ENCODE results near the gene FIBP.
A peak's percentile ranks its signal among the peaks of the same experiment; 100 is the strongest.

Gene FIBP

GRCh38 chr11:65870706-65871681 is 17.3 kb downstream of the FIBP start:
- DNase-seq (ENCODE audit: low spot score): no peak

DNA sequence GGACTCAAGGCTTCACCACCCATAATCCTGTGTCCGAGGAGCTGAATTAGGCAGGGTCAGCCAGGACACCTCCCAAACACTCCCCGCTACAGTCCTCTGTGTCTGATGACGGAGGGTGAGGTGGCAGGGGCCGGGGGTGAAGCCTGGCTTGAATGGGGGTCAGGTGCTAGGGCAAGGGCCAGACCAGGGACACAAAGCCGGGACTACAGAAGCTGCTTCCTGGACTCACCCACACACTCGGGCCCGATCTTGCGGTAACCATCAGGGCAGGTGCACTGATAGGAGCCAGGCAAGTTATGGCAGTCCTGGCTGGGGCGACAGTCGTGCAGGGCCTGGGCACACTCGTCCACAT is 18.0 kb downstream of the FIBP start:
- no peak for DNase-seq (ENCODE audit: low spot score)

GRCh38 chr11:65869643-65870306 is 18.5 kb downstream of the FIBP start:
- no peak for DNase-seq (ENCODE audit: low spot score)

DNA sequence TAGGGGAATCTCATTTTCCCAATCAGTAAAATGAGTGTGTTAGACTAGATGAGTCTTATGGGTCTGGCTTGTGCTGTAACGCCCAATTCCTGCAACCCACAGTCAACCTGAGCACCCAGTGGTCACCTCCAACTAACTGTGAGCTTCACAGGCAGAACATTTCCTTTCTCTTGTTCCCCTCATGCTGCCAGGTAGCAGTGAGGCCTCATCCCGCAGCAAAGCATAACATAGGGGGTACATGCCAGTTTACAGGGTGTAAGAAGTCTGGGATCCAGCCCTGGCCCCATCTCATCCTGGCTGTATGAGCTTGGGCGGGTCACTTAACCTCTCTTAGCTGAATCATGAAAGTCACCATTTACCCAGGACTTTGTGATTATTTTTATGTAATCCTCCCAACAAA is 19.4 kb downstream of the FIBP start:
- no peak for DNase-seq (ENCODE audit: low spot score)

DNA sequence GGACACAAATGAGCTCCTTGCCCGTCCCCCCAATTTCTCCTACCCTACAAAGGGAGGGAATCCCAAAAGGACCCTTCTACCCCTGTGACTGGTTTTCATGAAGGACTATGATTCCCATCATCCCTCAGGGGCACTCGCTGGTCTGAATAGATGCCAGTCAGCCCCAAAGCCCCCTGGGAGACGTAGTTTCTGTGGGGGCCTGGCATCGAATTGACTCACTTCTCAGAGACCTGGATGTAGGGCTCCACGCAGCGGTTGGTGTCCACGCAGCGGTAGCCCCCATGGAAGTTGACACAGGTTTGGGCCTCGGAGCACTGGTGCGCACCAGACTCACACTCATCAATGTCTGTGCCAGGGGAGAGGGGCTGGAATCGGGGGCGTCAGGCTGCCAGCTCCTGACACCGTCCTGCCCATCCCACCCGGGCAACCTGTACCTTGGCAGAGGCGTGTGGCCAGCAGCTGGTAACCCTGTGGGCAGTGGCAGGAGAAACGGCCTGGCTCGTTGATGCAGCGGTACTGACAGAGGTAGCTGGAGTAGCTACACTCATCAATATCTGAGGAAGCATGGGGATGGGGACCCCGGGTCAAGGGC is 20.1 kb downstream of the FIBP start:
- peak; percentile 63 for DNase-seq (ENCODE audit: low spot score)

- peak; percentile 60 for DNase-seq (ENCODE audit: low spot score)
These were observed 20.8 kb downstream of the FIBP start for GRCh38 chr11:65867284-65868071.

DNA sequence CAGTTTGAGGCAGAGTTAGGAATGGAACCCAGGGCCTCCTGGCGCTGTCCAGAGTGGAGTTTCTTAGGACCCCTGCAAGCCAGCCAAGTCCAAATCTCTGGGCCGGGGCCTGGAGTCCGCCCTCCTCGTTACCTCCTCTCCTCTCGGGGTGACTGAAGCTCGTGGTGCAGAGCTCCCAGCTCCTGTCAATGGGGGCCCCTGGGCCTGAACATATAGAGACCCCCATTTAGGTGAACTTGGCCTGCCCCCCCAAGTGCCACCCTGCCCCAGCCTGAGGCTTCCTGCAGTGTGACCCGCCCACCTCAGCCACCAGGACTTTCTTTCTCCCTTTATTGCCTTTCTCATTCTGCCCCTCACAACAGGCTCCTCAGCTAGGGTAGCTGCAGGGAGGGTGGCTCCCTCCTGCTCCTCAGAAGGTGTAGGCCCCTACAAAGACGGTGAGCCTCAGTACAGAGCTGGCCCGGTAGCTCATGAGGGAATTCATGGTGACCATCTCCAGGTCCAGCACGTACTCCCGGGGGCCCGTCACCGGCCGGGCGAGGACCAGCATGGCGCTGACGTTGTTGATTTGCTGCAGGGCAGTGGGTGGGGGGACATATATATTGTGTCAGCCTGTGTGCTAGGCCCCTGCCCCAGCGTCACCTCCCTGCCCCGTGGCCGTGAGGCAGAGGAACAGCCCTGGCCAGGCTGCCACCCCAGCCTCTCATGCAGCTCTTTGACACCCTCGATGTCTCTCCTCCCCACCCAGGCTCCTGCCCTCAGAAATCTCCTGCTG is 21.6 kb downstream of the FIBP start:
- no peak for DNase-seq (ENCODE audit: low spot score)

- DNase-seq (ENCODE audit: low spot score): no peak
These were observed 22.6 kb downstream of the FIBP start for GRCh38 chr11:65865550-65866172.

DNA sequence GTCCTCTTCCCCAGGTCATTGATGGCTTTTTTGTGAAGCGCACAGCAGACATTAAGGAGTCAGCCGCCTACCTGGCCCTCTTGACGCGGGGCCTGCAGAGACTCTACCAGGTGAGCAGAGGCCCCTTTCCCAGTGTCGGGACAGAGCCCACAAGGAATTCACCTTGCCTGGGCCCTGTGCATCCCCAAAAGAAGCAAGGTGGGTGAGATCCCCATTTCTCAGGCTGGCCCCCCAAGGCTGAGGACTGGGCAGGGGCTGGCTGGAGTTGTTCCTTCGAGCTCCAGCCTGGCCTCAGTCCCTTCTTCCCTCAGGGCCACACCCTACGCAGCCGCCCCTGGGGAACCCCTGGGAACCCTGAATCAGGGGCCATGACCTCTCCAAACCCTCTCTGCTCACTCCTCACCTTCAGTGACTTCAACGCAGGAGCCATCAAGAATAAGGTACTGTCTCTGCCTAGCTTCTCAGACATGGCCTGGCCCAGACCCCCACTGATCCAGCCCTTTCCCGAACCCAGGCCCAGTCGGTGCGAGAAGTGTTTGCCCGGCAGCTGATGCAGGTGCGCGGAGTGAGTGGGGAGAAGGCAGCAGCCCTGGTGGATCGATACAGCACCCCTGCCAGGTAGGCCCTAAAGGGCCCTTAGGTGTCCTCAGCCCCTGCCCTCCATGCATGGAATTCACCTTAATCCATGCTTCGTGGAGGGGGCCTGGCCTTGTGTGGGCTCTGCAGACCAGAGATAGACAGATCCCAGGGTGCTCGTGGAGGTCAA is 23.4 kb downstream of the FIBP start:
- DNase-seq (ENCODE audit: low spot score): no peak

DNA sequence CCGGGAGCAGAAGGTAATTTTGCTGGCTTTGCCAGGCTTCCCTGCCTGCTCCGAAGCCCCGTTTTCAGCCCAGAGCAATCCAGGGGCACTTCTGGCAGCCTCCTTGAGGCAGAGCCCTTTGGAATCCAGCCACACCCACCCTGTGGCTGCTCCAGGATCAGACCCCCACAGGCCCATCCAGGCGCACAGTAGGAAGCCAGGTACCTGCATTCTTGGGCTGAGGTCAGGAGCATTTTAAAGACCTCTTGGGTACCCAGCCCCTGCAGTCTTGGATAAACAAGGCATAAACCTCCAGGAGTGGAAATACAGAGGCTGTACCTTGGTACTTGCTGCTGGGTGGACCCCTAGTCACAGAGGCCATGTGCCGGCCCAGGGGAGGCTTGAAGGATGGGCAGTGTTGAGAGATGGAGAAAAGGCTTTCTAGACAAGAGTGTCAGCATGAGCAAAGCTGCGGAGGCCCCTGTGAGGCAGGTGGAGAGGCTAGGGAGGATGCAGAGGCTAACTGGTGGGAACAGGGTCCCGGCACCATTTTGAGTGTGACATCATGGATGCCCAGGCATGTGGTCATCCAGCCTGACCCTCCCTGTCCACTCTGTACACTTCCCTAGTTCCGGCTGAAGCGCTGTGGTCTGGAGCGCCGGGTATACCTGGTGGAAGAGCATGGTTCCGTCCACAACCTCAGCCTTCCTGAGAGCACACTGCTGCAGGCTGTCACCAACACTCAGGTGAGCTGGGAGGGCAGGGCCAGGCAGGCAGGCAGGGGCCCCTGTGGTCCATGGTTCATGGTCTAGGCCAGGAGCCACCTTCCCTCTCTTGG is 24.2 kb downstream of the FIBP start:
- no peak for DNase-seq (ENCODE audit: low spot score)

- DNase-seq (ENCODE audit: low spot score): no peak
These were observed 25.1 kb downstream of the FIBP start for GRCh38 chr11:65862941-65863888.

DNA sequence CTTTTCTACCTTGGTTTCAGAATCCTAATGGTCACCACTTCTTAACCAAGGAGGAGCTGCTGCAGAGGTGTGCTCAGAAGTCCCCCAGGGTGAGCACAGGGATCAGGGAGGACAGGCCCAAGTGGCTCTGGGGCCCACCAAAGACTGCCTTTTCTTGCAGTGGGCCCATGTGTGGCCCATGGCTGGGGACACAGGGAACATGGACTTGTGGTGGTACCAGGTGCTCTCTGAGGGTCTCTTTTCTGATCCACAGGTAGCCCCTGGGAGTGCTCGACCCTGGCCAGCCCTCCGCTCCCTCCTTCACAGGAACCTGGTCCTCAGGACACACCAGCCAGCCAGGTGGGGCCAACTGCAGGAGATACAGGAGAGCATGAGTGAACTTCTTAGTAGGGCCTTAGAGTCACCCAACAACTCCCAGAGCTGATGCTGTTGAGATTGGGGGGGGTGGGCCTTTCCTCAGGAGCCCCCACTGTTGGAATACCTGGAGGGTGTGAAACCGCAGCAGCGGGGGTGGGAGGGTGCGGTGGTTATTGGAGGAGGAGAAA is 26.0 kb downstream of the FIBP start:
- no peak for DNase-seq (ENCODE audit: low spot score)

DNA sequence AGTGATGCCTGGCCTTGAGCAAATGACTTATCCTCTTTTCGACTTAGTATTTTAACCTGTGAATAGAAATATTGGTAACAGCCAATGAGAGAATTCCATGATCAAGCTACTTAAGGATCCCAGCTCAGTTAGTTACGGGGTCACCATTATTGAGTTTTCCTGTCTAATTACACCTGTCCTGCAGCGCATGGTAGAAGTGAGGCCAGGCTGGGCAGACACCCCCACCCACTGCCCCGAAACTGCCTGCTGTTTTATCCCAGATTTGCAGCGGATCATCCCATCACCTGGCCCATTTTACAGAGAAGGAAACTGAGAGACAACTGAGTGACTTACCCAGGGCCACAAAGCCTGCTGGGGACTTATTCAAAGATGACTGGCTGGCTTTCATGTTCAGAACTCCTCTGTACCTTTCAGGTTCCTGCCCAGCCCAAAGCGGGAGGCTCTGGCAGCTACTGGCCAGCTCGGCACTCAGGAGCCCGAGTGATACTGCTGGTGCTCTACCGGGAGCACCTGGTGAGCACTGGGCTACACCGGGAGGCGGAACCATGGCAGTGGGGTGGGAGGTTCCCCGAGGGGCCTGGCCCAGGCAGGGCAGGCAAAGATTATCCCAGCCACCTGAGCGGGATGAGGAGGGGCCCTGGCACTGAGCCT is 26.6 kb downstream of the FIBP start:
- no peak for DNase-seq (ENCODE audit: low spot score)

DNA sequence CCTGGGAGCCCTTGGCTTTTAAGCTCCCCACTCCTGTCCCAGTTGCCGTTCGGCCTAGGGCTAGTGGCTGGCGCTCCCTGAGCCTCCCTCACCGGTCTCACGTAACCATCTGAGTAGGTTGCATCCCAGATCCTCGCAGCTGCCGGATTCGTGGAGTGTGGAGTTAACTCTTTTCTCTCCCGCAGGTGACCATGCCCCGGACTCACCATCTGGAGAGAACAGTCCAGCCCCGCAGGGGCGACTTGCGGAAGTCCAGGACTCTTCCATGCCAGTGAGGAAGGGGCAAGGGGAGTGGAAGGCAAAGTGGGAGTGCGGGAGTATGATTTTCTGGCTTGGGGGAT is 27.1 kb downstream of the FIBP start:
- DNase-seq (ENCODE audit: low spot score): no peak

DNA sequence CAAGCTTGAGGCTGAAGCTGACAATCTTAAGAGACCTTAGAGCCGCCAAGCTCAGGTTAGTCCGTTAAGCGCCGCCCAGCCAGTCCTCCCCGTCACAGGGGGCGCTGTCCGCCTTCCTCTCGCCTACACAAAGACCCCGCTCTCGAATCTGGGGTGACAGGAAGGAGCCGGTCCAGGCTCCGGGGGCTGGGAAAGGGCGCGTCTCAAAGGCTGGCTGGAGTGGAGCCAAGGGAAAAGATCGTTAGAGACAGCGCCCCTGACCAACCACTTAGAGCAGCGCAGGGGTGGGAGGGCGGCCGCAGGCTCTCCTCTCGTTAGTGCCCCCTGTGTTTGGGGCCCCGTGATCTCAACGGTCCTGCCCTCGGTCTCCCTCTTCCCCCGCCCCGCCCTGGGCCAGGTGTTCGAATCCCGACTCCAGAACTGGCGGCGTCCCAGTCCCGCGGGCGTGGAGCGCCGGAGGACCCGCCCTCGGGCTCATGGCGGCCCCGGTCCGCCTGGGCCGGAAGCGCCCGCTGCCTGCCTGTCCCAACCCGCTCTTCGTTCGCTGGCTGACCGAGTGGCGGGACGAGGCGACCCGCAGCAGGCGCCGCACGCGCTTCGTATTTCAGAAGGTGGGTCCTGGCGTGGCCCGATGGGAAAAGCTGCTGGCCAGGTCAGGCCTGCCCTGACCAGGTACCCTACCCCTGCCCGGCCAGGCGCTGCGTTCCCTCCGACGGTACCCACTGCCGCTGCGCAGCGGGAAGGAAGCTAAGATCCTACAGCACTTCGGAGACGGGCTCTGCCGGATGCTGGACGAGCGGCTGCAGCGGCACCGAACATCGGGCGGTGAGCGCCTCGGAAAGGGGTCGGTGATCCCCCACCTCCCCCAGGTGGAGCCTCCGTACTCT is 27.8 kb downstream of the FIBP start, which contains the start of gene MUS81:
Gene MUS81 (plus strand): TSS at position 156 of the 887 bp plus-strand sequence. CDS start 321 bp downstream, at position 477.
- DNase-seq (ENCODE audit: low spot score): peak; percentile 88

GRCh38 chr11:65859812-65860277 is 28.4 kb downstream of the FIBP start:
- DNase-seq (ENCODE audit: low spot score): no peak

All from iPS-NIHi11 (cell line).